Fibroblast of peridontal ligament (primary cell): ENCODE results near the gene ZBTB7C.

ENCODE experiments used
- DNase-seq: peaks from one replicate; pipeline ENCODE4 v3.0.0-alpha.2; 2010; ENCODE audit errors: extremely low read depth

Gene ZBTB7C

DNA sequence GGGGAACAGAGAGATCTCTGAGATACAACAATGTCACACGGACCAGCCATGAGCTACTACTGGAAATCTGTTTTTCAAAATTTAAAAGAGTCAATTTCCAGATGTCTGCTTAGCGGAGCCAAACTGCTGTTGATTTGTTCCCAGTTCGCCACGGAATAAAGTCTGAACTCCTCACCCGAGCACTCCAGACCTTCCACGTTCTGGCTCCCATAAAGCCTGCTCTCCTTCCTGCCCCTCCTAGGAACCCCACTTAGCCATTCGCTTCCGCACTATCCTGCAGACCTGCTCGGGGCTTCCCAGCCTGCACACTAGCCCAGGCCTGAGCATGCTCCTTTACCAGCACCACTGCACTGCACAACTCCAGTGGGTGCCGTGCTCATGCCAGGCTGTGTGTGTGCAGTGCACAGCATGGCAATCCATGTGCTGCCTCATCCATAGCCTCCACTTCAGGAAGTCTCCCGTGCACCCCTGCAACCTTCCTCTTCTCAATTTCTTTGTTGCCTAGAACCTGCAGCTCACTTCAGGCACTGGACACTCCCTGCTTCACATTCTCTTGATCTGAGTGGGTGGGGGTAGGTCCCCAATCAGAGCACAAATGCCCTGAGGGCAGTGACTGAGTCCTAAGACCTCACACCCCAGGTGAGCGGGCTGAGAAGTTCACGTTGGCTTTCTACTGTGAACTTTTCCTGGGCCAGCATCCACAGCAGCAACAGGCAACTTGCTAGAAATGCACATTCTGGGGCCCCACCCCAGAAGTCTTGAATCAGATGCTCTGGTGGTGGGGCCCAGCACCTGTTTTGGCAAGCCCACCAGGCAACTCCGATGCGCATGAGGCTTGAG lies 53.7 kb downstream of the ZBTB7C start:
- DNase-seq: no peak

DNA sequence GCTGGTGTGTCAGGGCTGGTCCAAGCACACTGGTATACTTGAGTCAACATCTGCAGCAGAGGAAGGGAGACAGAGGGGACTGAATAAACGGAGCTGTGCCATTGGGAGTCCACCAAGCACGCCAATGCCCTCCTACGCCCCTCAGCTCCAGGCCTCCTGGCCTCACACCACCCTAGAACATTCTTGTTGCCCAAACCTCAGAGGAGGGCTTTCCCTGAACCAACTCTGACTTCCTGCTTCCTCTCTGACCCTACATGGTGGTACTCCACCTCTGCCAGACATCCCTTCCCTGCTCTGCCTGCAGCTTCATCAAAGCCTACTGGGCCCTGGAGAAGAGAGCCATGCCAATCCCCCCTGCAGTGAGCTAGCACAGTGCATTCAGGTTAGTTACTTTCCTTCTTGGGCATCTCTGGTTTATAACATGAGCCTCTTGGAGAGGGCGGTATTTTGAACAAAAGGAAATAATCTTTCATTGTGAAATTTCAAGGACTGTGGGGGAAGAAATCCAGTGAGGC lies 54.4 kb downstream of the ZBTB7C start:
- no peak for DNase-seq

DNA sequence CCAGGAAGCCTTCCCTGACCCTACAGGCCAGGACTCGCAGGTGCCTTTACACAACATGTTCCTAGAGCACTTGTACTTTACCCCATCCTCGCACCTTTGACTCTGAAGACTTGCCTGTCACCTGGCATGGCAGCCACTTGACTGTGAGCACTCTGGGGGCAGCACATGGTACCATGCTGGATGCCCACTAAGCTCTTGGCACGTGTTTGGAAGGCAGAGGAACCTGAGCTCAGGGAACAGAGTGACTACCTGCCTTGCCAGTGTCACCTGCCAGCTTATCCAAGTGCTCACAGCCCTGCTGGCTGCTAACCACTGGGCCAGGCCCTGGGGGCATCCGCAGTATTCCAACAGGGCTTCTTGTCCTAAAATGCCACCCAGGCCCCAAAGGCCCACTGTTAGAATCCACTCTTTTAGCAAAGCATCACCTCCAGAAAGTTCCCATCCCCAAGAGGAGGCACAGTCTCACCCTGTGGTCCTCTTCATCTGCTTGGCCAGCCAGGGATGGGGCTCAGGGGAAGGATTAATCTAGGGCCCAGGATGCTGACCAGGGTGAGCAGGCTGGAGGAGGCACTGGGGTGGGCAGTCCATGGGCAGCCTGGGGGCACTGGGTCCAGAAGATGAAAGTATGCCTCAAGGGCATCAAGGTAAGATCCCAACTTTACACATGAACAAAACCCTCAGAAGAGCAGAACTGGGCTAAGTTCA lies 57.0 kb downstream of the ZBTB7C start:
- no peak for DNase-seq

DNA sequence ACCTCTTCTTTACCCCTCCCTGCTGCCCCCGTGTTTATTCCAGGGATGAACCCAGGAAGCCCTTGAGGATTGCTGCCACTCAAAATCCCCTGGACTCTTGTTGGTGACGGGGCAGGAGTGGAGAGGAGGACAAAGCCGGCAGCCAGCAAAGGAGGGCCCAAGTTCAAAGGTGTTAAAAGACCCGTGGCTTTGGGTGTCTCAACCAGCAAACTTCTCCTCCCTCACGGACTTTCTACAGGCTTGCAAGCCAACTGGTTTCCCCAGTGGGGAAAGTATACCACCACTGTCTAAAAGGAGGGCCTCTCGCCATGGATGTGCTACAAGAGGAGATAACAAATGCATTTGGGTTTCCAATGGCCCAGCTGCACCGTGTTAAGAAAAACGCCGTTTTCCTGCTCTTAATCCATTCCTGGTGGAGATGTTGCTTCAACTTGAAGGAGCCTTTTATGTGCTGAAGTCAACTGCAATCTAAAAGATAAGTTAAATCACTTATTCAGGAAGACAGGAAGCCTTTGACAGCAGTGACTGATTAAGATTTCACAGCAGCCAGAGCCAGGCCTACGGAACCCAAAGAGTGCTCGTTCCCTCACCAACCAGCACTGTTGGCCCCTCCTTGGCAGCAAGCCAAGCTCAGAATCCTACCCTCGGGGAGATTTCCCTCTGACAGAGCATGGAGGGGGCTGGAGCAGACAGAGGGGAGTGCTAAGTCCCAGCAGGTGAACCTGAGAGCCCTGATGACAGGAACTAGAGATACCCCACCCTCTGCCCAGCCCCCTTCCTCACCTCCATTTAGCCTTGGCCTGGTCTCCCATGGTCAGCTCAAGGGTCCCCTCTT lies 57.8 kb downstream of the ZBTB7C start:
- no peak for DNase-seq

DNA sequence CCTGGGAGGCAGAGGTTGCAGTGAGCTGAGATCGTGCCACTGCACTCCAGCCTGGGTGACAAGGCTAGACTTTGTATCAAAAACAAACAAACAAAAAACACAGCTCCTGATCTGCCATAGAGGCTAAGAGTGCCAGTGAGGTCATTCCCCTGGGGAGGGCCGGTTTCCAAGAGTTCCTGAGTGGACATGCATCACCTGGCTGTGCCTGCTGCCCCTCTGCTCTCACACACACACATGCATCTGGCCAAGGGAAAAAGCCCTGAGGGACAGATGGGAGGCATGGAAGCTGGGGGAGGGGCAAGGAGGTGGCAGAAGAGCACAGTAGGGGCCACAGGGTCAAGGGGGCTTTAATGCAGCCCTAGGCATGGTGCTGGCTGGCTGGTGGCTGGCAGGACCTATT lies 60.4 kb downstream of the ZBTB7C start:
- no peak for DNase-seq

DNA sequence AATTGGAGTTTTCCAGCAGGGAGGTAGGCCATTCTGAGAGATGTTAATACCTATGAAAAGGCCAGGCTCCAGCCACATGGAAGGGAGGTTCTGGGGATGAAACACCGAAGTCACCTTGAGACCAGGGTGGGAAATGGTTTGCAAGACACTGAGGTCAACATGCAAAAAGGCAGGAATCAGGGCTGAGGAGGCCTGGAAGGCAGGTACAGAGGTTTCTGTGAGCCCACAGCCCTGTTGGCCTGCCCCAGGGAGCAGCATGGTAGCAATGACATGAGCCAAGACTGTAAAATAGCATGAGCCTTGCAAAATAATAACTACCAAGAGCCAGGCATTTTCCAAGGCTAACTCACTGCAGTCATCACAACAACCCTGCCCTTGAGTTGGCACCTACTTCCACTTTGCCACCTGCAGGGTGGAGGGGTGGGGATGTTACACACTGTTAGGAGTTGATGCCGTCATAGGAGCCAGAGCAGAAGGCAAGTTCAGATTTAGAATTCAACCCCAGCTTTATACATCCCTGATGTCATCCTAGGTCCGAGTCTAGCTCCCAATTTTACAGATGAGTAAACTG lies 61.3 kb downstream of the ZBTB7C start:
- DNase-seq: no peak

DNA sequence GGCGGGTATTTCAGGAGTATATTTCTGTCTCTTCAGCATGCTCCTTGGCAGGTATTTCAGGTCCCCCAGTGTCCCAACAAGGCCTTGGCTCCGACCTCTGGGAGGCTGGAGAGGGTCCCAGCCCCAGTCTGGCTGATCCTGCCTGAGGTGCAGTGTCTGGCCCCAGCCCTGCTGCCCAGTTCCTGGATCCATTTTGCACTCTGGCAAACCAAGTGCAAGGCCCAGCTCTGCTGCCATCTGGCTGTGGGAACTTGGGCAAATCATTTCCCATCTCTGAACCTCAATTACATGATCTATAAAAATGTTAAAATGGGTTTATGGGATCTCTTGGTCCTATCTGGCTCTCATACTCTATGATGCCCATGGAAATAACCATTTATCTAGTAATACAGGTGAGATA lies 63.6 kb downstream of the ZBTB7C start:
- peak; percentile 5 for DNase-seq

DNA sequence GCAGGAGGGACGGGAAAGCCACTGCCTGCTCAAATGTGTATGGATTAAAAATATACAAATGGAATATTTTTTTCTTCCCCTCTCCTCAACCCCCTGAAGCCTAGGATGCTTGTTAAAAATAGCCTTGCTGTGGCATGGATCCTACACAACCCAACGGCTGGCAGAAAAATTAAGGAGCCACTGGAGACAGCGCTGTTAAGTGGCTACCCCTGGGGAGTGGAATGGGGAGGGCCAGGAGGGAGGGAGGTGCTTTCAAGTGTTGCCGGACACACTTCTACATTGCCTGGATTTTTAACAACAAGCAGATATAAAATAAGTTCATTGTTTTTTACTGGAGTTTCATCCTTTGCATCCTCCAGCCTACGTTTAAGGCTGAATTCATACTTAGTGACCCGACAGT lies 66.6 kb downstream of the ZBTB7C start:
- no peak for DNase-seq

DNA sequence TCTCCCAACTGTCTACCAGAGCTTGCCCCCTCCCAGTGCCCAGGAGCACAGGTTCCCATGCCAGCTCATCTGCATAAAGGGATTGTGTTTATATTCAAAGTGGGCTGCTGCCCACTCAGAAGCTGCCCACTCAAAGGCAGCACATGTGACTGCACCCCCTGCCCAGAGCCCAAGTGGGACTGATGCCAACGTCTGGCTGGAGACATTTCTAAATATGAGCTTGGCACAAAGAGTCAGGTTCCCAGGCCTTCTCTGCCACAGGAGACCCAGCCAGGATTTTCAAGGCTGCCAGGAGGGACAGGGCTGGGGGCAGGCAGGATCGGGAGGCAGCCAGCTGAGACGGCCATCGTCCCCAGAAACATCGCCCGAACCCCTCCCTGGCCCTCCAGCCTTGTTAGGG lies 67.1 kb downstream of the ZBTB7C start:
- DNase-seq: no peak

DNA sequence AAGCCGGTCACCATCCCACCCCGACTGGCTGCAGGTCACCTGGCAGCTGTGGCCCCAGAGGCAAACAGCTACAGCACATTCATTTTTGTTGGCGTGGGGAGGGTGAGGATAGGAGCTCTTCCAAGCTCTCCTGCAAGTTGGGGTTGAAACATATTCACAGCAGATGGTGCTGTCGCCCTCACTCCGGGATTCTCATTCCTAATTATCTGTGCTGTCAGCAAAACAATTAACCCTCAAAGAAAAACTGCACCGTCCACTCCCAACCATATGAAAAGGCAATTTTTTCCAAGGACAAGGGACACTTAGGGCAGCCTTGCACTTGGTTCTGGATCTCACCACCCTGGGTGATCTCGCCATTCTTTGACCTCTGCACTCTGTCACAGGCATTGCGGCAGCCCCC lies 68.6 kb downstream of the ZBTB7C start:
- DNase-seq: no peak

DNA sequence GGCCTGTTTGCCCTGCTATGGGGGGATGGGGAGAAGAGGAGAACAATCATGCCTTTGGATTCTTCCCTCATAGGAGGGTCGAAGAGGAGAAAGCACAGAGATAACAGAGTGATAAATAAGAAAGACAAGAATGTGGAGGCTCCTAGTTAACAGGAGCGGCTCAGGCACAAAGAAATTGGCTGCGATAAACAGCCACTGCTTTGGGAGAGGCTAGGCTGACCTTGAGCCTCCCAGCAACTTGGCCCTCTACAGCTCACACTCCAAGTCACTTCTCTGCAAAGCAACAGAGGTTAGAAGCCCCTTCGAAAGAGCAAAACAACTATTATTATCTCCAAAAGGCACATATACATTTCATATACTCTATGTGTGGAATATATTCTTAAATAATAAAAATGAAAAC lies 69.5 kb downstream of the ZBTB7C start:
- DNase-seq: no peak

DNA sequence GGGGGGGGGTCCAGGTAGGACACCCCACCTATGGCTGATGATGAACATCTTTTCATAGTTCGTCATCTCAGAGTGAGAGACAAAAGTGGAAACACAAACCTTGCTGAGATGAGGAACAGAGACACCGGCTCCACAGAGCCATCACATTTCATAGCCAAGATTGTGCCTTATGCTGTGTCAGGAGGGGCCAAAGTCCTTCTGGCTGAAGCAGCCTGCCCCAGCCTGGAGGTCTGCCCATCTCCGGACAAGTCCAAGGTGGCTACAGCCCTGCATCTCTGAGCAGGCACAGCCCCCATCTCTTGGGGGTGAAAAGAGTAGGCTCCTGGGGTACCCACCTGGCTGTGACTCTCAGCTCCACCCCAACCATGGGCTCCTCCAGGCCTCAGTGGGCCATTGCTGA lies 70.3 kb downstream of the ZBTB7C start:
- DNase-seq: no peak

DNA sequence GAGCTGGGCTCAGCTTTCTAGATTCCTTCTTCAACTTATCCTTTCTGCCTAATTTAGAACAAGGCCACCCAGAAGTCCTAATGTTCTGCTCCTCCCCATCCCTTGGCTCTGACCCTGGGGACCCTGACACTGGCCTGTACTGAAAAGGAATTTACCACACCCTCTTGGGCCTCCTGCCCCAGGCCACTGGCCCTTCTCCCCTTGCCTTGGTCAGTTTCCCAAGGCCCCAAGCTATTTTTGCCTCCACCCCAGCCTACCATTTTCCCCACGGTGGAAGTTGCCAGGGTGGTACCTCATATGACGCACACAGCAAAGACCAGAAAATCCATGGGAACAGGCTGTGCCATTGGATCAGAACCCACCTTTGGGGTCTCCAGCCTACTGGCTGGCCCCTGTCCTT lies 72.1 kb downstream of the ZBTB7C start:
- DNase-seq: no peak

DNA sequence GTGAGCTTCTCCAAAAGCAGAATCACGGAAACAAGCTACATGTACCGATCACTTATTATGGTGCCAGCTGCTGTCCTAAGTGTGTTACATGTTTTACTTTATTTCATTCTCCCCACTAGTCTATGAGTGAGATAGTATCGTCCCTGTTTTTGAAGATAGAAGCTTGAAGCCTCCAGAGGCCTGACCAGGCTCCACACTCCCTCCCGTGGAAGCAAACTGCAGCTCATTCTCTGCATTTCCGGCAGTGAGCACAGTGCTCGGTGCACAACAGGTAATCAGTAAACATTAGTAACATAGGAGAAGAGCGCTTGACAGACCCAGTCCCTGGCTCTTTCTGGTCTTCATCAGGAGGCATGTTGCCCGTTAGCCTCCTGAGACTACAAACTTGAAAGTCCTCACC lies 72.9 kb downstream of the ZBTB7C start:
- no peak for DNase-seq

DNA sequence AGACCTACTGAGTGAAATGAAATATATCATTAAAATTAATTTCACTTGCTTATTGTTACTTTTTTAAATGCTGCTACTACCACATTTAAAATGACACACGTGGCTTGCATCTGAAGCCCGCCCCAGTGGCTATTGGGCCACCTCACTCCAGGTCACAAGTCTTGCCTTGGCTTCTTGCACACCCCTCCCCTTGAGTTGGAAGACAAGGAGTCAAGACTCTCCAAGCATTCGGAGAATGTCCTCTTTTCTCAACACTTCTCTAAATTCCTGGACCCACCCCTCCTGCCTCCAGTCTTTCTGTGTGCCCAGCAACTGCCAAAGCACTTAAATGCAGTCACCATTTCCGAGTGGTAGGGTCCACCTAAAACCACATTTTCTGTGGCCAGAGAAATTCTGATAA lies 73.4 kb downstream of the ZBTB7C start:
- no peak for DNase-seq

DNA sequence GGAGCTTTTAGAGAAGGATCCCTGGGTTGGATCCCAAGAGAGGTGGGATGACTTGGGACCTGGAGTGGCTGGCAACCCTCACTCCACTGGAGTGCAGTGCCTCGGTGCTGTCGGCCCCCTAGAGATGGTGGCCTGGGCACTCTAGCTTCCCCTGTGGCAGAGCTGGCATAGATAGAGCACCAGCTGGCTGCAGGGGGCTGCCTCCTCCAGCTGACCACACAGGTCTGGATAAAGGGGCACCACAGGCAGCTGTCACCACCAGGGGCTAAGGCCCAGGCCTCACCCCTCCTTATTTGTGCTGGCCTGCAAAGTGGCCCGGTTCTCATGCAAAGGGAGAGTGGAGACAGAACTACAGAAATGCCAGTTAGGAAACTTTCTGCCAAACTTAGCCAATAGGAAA lies 74.3 kb downstream of the ZBTB7C start:
- no peak for DNase-seq

DNA sequence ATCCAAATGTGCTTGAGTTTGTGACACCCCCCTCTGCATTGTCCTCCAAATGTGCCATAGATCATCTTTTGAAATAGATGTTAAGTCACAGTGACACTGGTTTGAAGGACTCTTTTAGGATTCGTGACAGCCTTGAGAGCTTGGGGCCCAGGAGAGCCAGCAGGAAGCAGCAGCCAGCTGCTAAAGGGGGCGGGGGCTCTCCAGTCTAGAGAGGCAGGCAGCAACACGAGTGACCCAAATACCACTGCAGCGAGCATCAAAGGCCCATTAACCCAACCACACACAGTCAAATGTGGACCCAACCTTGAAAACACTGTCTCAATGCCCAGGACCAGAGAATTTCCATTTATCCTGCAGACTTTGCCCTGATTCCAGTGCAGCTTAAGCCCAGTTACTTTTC lies 75.6 kb downstream of the ZBTB7C start:
- no peak for DNase-seq

DNA sequence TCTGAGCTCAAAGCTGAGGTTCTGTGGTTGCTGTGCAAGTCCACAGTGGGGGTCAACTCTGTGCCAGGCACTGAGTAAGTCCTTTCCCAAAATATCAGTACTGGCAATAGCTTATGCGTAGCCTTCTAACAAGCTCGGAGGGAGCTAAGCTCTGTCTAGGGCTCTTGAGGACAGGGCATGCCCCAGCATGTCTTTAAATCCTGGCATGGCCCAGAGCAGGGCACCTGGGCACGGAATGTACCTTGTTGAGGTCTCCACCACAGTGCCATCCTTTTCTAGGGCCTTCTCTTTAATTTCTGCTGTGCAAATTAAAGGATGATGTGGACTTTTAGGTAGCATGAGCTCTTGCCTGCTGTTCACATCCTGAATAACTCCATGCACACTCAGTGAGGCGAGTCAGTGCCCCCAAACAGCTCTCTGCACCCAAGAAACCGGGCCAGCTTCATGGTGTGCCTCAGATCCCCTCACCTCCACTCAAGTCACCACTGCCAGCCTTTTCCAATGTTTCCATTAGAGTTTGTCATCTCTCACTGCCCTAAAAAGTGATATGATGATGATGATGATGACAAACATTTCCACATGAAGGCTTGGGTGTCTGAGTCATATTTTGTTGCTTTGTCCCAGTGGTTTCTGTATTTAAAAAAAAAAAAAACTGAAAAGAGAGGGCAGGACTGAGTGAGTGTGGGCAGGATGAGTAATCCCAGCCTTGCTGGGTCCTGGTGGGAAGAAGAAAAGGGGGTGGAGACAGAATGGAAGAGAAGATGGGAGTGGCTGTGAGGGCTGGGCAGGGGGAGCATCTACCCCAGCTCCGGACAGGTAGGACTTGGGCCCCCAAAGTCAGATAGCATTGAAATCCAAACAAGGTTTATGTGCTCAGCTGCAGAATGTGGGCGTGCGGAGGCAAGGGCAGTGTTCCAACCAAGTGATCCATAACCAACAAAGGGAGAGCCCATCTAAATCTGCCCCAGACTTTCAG lies 78.9 kb downstream of the ZBTB7C start:
- DNase-seq: peak; percentile 57

DNA sequence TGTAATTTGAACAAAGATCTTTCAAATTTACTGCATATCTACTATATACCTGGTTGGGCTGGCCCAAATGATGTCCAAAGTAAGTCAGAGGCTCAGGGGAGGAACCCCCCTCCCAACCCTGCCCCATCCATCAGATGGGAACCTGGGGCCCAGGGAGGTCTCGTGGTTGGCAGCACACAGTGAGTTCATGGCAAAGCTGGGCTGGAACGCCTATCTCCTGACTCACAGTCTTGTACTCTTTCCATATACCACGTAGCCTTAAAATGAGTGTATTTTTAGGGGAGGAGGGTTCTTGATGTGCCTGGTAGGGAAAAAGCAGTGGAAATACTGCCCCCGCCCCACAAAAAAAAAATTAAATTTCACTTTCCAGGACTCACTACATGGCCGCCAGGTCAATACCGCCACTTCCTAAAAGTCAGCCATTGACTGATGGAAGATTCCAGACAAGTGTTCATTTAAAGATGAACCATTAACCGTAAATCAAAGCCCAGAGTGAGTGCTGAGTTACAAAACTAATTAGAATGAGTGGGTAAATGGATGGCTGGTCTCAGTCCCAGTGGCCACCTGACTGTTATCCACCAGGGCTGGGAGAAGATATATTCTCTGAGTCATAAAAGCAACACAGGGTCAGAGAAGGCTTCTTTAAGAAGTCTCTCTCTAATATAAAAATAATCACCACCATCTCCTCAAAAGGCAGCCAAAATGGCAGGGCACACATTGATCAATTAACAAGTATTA lies 80.5 kb downstream of the ZBTB7C start:
- peak; percentile 29 for DNase-seq
